Neutrophil (primary cell): ENCODE data around the gene CEP68.

Source experiments
- H3K27ac ChIP-seq: fragments of 200-600 bp; sonication (generic); 2 replicates; pipeline ENCODE4 v1.5.1; 2016; ENCODE audit warnings: mild to moderate bottlenecking, moderate library complexity
- H3K27me3 ChIP-seq: fragments of 200-600 bp; sonication (generic); 2 replicates; pipeline ENCODE4 v1.6.0; 2016; ENCODE audit warnings: mild to moderate bottlenecking
- H3K36me3 ChIP-seq: fragments of 200-600 bp; sonication (generic); 2 replicates; pipeline ENCODE4 v1.5.1; 2017
- H3K4me1 ChIP-seq, 2 experiments: fragments of 200-600 bp in 1 of 2; sonication (generic) in 1 of 2; 1 replicate in 1 of 2; 2 replicates in 1 of 2; pipeline versions ENCODE4 v1.5.1 to v1.6.1; 2013 to 2016; ENCODE audit warnings: low read depth in 1 of 2, low read length in 1 of 2, mild to moderate bottlenecking in 1 of 2, moderate library complexity in 1 of 2; ENCODE audit not compliant: control insufficient read depth in 1 of 2, insufficient read depth in 1 of 2
- H3K4me3 ChIP-seq, 2 experiments: fragments of 200-600 bp in 1 of 2; sonication (generic) in 1 of 2; 1 replicate in 1 of 2; 2 replicates in 1 of 2; pipeline ENCODE4 v1.5.1; 2013 to 2016; ENCODE audit warnings: low read depth in 1 of 2, low read length in 1 of 2, mild to moderate bottlenecking in 1 of 2, moderate library complexity in 1 of 2
- H3K9me3 ChIP-seq: fragments of 200-600 bp; sonication (generic); 2 replicates; pipeline ENCODE4 v1.5.1; 2016
- CTCF ChIP-seq: fragments of 200-600 bp; sonication (generic); IDR thresholded peaks from 2 replicates; pipeline ENCODE4 v1.5.1; 2016; ENCODE audit warnings: antibody characterized with exemption

Gene CEP68

GRCh38 chr2:65112633-65113032 lies 56.4 kb downstream of the CEP68 start:
- no peak for TF ChIP-seq CTCF
- Histone ChIP-seq H3K27me3 (no peaks in the 10 kb centered on the region), H3K36me3 (peaks cover 1% of the 10 kb centered on the region), H3K4me1 (peaks cover 15 to 19% of the 10 kb centered on the region in 2 experiments), H3K4me3 (no peak overlapping the region), H3K27ac (peak overlapping the region; percentile 17), H3K9me3 (no peaks in the 10 kb centered on the region)

GRCh38 chr2:65113229-65113628 lies 57.0 kb downstream of the CEP68 start:
- Histone ChIP-seq H3K4me1 (peaks cover 17 to 19% of the 10 kb centered on the region in 2 experiments), H3K4me3 (no peak overlapping the region), H3K27ac (peak overlapping the region; percentile 17), H3K9me3 (no peaks in the 10 kb centered on the region), H3K27me3 (no peaks in the 10 kb centered on the region), H3K36me3 (no peaks in the 10 kb centered on the region)
- no peak for TF ChIP-seq CTCF

- Histone ChIP-seq H3K36me3 (no peaks in the 10 kb centered on the region), H3K27me3 (no peaks in the 10 kb centered on the region)
These were observed 57.6 kb downstream of the CEP68 start for GRCh38 chr2:65113816-65114215.

GRCh38 chr2:65114921-65115320 lies 58.7 kb downstream of the CEP68 start:
- H3K36me3 ChIP-seq = no peaks in the 10 kb centered on the region
- TF ChIP-seq CTCF = no peak
- no peaks in the 10 kb centered on the region for H3K9me3 ChIP-seq
- no peaks in the 10 kb centered on the region for H3K27me3 ChIP-seq
- H3K4me3 ChIP-seq = no peak overlapping the region
- H3K4me1 ChIP-seq = peaks cover 17 to 19% of the 10 kb centered on the region in 2 experiments
- H3K27ac ChIP-seq = no peak overlapping the region

More at GRCh38 chr2:65113816-65114215, 57.6 kb downstream of the CEP68 start:
- peak overlapping the region; percentile 17 for H3K27ac ChIP-seq
- no peak overlapping the region for H3K4me3 ChIP-seq
- TF ChIP-seq CTCF = no peak
- no peaks in the 10 kb centered on the region for H3K9me3 ChIP-seq
- peaks cover 17 to 19% of the 10 kb centered on the region in 2 experiments for H3K4me1 ChIP-seq

GRCh38 chr2:65116645-65117044 lies 60.4 kb downstream of the CEP68 start:
- no peaks in the 10 kb centered on the region for H3K9me3 ChIP-seq
- H3K27ac ChIP-seq = peak overlapping the region; percentile 37
- TF ChIP-seq CTCF = no peak
- no peaks in the 10 kb centered on the region for H3K36me3 ChIP-seq
- H3K4me3 ChIP-seq = no peak overlapping the region
- no peaks in the 10 kb centered on the region for H3K27me3 ChIP-seq
- H3K4me1 ChIP-seq = peaks cover 20 to 28% of the 10 kb centered on the region in 2 experiments
